Esophagus muscularis mucosa (tissue), 4 donors: ENCODE results near the gene GZMH. TPM values are rescaled to one million over a fixed set of nuclear protein-coding genes. Genes with fewer than 3 reads are reported as not detected.

Experiments used
- DNase-seq: peaks from one replicate; pipeline ENCODE4 v3.0.0-alpha.2; 2017; ENCODE audit errors: extremely low spot score
- H3K27ac ChIP-seq, 4 donors: fragments of 200-600 bp; sonication (generic); replicated peaks in 1 of 4; 1 replicate in 3 of 4; 2 replicates in 1 of 4; pipeline ENCODE4 v1.5.1; 2016 to 2019; ENCODE audit warnings: mild to moderate bottlenecking in 1 of 4
- H3K27me3 ChIP-seq, 4 donors: fragments of 200-600 bp; sonication (generic); one replicate each; pipeline versions ENCODE4 v1.5.1 to v1.6.0; 2016 to 2019
- H3K36me3 ChIP-seq, 4 donors: fragments of 200-600 bp; sonication (generic); one replicate each; pipeline ENCODE4 v1.5.1; 2016 to 2019
- H3K4me1 ChIP-seq, 4 donors: fragments of 200-600 bp; sonication (generic); one replicate each; pipeline ENCODE4 v1.5.1; 2016 to 2019
- H3K4me3 ChIP-seq, 4 donors: fragments of 200-600 bp; sonication (generic); 1 replicate in 2 of 4; 2 replicates in 2 of 4; pipeline ENCODE4 v1.5.1; 2016 to 2019; ENCODE audit warnings: mild to moderate bottlenecking in 4 of 4, moderate library complexity in 1 of 4
- H3K9me3 ChIP-seq, 4 donors: fragments of 200-600 bp; sonication (generic); 1 replicate in 3 of 4; 2 replicates in 1 of 4; pipeline ENCODE4 v1.5.1; 2016 to 2019
- EP300 ChIP-seq: sonication (generic); formaldehyde crosslinking; IDR thresholded peaks from one replicate; pipeline ENCODE4 v1.6.1; 2017; ENCODE audit warnings: antibody characterized with exemption
- POLR2A ChIP-seq: fragments of 450-650 bp; IDR thresholded peaks from one replicate; pipeline ENCODE4 v1.6.1; 2017; ENCODE audit warnings: antibody characterized with exemption, moderate library complexity, mild to moderate bottlenecking, low read depth
- POLR2AphosphoS5 ChIP-seq, 2 donors: sonication (generic); formaldehyde crosslinking; IDR thresholded peaks; one replicate each; pipeline ENCODE4 v1.6.1; 2017; ENCODE audit warnings: antibody characterized with exemption in 2 of 2
- WGBS: methylation state at CpG from one replicate; pipeline ENCODE4 v1.1.5; 2018; 5-methylcytosine and 5-hydroxymethylcytosine counted together
- intact Hi-C: fragments of 100-400 bp; cut with DNase I; formaldehyde crosslinking; loops from one replicate; pipeline ENCODE4 v1.15.1; 2023
- total RNA-seq, 4 donors: library from RNA; depleted of rRNA; stranded (reverse); fragments of >200 nt; gene quantifications; one replicate each; pipeline versions ENCODE4 v1.1.0 to v1.2.1, GENCODE V29; 2016
- TF ChIP-seq, protein P1 (sequence below), 3 experiments: fragments of 200-600 bp in 2 of 3; fragments of 450-650 bp in 1 of 3; sonication (generic) in 2 of 3; IDR thresholded peaks; one replicate each; pipeline ENCODE4 v1.5.1; 2017 to 2019; ENCODE audit warnings: antibody characterized with exemption in 3 of 3, mild to moderate bottlenecking in 2 of 3, moderate library complexity in 1 of 3

Gene GZMH
- total RNA-seq, 4 donors from 2014 or later = 0.50 to 1.3 (median 0.97) TPM; not detected in 1

GRCh38 chr14:24578558-24578957, 30.9 kb downstream of the GZMH start:
- H3K9me3 ChIP-seq = peaks cover 0 to 6% (median 5%) of the 10 kb centered on the region in 4 donors
- no peak overlapping the region for H3K27ac ChIP-seq
- no peak for DNase-seq
- no peak overlapping the region for H3K4me3 ChIP-seq
- H3K27me3 ChIP-seq = peaks cover 0 to 10% (median 0%) of the 10 kb centered on the region in 4 donors
- H3K4me1 ChIP-seq = no peaks in the 10 kb centered on the region
- 82% methylated on average over 2 of the region's 2 CpGs for WGBS
- no peak for TF ChIP-seq POLR2AphosphoS5 (IDR thresholded peaks at IDR 0.05)
- no peak for TF ChIP-seq POLR2A
- TF ChIP-seq, protein P1, sequence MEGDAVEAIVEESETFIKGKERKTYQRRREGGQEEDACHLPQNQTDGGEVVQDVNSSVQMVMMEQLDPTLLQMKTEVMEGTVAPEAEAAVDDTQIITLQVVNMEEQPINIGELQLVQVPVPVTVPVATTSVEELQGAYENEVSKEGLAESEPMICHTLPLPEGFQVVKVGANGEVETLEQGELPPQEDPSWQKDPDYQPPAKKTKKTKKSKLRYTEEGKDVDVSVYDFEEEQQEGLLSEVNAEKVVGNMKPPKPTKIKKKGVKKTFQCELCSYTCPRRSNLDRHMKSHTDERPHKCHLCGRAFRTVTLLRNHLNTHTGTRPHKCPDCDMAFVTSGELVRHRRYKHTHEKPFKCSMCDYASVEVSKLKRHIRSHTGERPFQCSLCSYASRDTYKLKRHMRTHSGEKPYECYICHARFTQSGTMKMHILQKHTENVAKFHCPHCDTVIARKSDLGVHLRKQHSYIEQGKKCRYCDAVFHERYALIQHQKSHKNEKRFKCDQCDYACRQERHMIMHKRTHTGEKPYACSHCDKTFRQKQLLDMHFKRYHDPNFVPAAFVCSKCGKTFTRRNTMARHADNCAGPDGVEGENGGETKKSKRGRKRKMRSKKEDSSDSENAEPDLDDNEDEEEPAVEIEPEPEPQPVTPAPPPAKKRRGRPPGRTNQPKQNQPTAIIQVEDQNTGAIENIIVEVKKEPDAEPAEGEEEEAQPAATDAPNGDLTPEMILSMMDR (IDR thresholded peaks at IDR 0.05) = no peak
- TF ChIP-seq EP300 = no peak
- no peaks in the 10 kb centered on the region for H3K36me3 ChIP-seq
- intact Hi-C loops = no loop called here

GRCh38 chr14:24576771-24577170, 32.7 kb downstream of the GZMH start:
- TF ChIP-seq EP300 (no peak), POLR2AphosphoS5 (IDR thresholded peaks at IDR 0.05) (no peak), POLR2A (no peak)
- TF ChIP-seq, protein P1 (IDR thresholded peaks at IDR 0.05) = no peak
- DNase-seq = no peak
- no peak overlapping the region for H3K27ac ChIP-seq

DNA sequence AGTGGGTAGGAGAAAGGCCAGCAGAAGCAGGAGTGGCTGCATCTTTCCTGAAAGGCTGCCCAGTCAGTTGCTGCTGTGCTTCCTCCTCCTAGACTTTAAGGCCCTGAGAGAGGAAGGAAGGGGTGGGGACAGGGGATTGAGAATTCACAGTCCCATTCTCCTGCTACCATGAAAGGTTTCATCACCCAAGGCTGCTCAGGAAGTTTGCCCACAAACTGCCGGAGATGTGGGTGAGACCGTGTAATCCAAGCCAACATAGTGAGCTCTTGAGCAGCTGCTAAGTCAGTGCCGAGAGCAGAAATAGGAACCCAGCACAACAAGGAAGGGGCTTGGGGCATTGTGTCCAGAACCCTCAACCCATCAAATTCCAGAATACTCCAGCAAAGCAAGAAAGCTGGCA, 33.3 kb downstream of the GZMH start, which contains the start of gene CTSG:
CTSG (minus strand) TSS at position 69 of the 400 bp plus-strand sequence; CDS start at position 42, 27 bp downstream.
- intact Hi-C loops = no loop called here
- no peak for DNase-seq
- Histone ChIP-seq H3K4me1 (no peaks in the 10 kb centered on the region), H3K27ac (no peak within 1 kb of the TSS), H3K36me3 (no peaks in the 10 kb centered on the region), H3K27me3 (peaks cover 0 to 10% (median 0%) of the 10 kb centered on the region in 4 donors), H3K9me3 (no peaks in the 10 kb centered on the region), H3K4me3 (no peak within 1 kb of the TSS)
- TF ChIP-seq, protein P1 (IDR thresholded peaks at IDR 0.05) = no peak
- TF ChIP-seq POLR2A (no peak), POLR2AphosphoS5 (IDR thresholded peaks at IDR 0.05) (no peak), EP300 (no peak)
- 77% methylated on average over 3 of the region's 3 CpGs for WGBS

More at GRCh38 chr14:24576771-24577170, 32.7 kb downstream of the GZMH start:
- WGBS = 74% methylated on average over 5 of the region's 5 CpGs
- H3K4me1 ChIP-seq = no peaks in the 10 kb centered on the region
- H3K36me3 ChIP-seq = no peaks in the 10 kb centered on the region
- peaks cover 0 to 10% (median 0%) of the 10 kb centered on the region in 4 donors for H3K27me3 ChIP-seq
- H3K9me3 ChIP-seq = no peaks in the 10 kb centered on the region
- H3K4me3 ChIP-seq = no peak overlapping the region
- intact Hi-C loops = no loop called here

- WGBS = 81% methylated on average over 17 of the region's 27 CpGs
- intact Hi-C loops = no loop called here
- Histone ChIP-seq H3K4me3 (no peak overlapping the region), H3K4me1 (no peaks in the 10 kb centered on the region), H3K9me3 (no peaks in the 10 kb centered on the region), H3K27ac (no peak overlapping the region), H3K27me3 (peaks cover 0 to 10% (median 0%) of the 10 kb centered on the region in 4 donors), H3K36me3 (no peaks in the 10 kb centered on the region)
- no peak for TF ChIP-seq POLR2A
- TF ChIP-seq POLR2AphosphoS5 (IDR thresholded peaks at IDR 0.05) = no peak
- TF ChIP-seq EP300 = no peak
- TF ChIP-seq, protein P1 (IDR thresholded peaks at IDR 0.05) = no peak
- DNase-seq = no peak
Measured at GRCh38 chr14:24574206-24574774, 35.2 kb downstream of the GZMH start.
